ENCODE measurements around the gene LTF.

GRCh38 chr3:46471371-46471914, 6.7 kb upstream of the LTF start:
- TF ChIP-seq, protein P1, sequence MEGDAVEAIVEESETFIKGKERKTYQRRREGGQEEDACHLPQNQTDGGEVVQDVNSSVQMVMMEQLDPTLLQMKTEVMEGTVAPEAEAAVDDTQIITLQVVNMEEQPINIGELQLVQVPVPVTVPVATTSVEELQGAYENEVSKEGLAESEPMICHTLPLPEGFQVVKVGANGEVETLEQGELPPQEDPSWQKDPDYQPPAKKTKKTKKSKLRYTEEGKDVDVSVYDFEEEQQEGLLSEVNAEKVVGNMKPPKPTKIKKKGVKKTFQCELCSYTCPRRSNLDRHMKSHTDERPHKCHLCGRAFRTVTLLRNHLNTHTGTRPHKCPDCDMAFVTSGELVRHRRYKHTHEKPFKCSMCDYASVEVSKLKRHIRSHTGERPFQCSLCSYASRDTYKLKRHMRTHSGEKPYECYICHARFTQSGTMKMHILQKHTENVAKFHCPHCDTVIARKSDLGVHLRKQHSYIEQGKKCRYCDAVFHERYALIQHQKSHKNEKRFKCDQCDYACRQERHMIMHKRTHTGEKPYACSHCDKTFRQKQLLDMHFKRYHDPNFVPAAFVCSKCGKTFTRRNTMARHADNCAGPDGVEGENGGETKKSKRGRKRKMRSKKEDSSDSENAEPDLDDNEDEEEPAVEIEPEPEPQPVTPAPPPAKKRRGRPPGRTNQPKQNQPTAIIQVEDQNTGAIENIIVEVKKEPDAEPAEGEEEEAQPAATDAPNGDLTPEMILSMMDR (IDR thresholded peaks at IDR 0.05; ENCODE audit: low read length): no peak
- TF ChIP-seq EZH2 (optimal IDR thresholded peaks at IDR 0.05; ENCODE audit: low read depth, low read length): no peak
- no peak for TF ChIP-seq EZH2phosphoT487 (IDR thresholded peaks at IDR 0.05; ENCODE audit: low read length)
